CD4-positive, alpha-beta T cell treated with Interleukin-12 subunit alpha and Interleukin-12 subunit beta, for 1 hour (primary cell): ENCODE data around the gene PRKRA.
A peak's percentile ranks its signal among the peaks of the same experiment; 100 is the strongest.
"Not testable (repeated sequence)": the region's sequence is repeated elsewhere in the genome, so short reads cannot be mapped to it uniquely, and the experiment has no call there.

Experiments used
- DNase-seq: peaks from one replicate; pipeline ENCODE4 v3.0.0-alpha.2; 2020

PRKRA gene

DNA sequence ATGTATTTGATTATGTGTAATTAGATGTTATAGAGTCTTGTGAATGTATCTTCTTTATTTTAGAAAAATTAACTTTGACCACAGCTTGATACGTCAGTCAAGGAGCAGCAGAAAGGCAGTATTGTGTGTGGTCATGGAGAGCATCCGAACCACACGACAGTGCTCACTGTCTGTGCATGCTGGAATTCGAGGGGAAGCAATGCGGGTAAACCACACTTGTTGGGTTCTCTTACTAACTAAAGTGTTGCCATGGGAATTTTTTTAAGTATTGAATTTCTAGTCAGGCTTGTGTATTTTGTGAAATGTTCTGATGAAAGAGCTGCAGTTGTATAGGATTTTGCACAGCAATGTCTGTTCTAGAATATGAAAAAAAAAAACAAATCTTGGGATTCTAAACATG is 5.0 kb upstream of the PRKRA start:
- DNase-seq = no peak

DNA sequence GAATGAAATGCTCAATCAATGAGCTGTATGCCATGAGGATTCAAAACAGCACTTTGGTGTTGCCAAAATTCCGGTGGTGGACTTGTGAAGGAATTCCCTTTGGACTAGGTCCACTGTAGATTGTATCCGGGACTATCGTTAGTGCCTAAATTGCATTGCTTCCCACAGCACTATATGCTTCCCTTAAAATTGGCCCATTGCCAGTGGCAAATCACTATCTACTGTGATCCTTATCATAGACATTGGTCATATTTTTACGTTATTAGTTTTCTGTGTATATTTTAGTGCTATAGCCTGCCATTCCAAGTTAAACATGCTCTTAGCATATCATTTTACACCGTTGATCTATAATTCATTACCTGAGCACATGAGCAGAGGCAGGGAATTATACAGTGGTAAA is 1.9 kb upstream of the PRKRA start:
- no peak for DNase-seq

DNA sequence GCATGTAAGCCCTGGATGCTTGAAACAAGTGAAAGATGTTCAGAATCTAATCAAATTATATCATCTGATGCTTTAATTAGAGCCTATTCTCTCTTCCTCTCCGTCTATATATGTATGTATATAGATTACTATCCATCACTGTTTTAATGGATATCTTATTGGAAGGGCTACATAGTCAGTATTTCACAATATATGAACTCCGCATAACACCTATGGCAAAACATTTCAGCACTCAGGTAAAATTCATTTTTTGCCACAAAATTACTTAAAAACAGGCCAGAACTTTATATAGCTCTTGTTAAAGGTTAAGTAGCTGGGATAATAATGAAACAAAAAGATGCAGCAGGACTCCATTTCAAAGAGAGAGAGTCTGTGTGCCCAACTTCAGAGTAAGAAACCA is 1.4 kb upstream of the PRKRA start:
- no peak for DNase-seq

DNA sequence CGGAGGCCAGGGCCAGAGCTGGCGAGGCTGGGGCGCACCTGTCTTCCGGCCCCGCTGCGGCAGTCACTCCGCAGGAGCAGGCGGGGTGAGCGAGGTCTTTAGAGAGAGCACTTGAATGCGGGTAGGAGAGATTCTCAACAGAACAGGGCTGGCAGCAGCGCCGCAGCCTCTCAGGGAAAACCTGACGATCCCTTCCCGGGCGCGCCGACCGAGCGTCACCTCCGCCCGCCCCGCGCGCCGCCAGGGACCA is 526 bp downstream of the PRKRA start:
- DNase-seq = no peak

DNA sequence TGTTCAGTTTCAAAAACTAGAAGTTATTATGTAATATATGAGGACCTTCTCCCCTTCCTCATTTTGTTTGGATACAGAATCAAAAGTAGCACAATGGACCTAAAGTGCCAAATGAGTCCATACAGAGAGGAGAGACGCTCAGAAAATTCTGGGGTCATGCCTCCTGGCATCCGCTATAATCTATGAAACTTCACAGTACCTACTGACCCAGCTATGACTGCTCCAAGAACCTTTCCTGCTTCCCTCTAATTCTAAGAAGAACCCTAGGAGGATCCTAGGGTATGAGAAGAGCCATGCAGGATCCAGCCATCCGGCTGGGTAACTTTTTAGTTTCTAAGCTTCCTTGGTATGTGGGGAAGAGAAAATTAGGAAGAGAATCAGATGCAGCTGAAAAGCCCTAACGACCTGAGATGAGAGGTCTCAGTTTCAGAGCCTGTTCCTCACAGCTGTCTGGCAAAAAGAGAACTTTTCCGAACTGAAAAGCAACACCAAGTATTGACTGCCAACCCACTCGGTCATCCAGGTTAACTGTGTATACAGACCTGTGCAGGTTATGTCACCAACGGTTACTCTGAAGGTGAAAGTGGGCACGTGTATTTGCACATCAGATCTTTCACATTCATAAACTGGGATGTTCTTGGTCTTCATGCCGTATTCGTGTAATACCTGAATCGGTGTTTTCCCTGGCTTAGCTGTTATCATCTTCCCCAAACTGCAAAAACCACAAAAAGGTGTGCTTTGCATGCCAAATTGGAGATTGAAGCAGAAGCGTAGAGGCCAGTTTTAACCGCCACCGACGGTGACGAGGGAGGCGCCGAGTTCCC is 1.1 kb downstream of the PRKRA start:
- DNase-seq = no peak

DNA sequence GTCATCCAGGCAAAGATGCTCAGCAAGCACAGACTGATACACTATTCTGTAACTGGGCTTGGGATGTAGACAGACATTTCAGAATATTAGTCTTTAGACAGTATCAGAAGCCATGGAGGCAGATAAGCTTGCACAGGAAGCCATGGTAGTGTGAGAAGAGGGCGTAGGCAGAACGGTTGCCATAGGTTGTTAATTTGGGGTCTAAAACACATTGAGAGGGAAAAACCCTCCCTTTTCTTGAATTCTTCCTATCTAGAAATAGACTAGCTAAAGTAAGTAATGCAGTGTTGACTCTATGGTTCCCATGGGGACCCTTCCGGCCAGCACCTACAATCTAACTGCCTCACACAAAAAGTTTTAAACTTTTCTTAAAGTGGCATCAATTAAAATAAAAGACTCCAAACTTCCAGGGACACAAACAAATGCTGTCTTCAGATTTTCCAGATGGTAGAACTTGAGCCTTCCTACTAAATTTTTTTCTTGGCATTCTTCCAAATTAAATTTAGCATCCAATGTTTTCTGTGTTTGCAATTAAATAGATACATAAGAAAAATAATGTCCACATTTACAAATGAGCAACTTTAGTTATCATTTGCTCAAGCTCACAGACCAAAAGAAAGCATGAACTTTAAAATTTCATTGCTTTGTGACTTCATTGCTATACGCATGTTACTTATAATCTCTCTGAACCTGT is 1.9 kb downstream of the PRKRA start:
- DNase-seq = peak; percentile 20

DNA sequence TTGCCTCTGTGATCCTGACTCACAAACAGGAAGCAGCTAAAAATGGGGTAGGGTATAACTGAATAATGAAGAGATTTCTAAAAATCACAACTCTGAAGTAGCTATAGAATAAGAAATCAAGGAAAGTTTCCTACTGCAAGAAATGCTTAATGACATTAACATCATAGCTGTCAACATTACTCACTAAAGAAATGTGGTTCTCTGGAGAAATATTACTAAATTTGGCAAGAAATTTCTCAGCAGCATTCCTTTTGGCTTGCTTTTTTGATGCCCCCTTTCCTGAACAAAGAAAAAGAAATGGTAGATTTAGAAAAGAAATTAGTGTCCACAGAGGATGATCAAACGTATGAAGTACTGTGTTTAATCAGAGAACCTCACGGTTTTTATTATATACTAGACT is 9.5 kb downstream of the PRKRA start:
- DNase-seq = no peak

DNA sequence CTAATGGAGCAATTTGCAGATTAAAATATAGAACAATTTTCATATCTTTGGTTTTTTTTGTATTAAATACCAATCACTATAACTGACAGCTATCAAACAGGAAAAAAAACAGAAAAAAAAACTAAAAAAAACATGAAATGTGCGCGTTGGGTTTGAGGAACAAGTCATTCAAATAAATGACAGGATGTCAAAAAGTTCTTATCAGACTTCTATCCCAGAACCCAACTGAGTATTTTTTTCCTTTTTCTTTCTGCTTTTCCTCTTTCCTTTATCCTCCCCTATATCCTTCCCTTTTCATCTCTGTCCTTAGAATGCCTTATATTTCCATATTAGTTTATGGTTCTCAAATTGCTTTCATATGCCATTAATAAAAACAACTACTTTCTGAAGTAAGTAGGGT is 14.3 kb downstream of the PRKRA start:
- DNase-seq = no peak

DNA sequence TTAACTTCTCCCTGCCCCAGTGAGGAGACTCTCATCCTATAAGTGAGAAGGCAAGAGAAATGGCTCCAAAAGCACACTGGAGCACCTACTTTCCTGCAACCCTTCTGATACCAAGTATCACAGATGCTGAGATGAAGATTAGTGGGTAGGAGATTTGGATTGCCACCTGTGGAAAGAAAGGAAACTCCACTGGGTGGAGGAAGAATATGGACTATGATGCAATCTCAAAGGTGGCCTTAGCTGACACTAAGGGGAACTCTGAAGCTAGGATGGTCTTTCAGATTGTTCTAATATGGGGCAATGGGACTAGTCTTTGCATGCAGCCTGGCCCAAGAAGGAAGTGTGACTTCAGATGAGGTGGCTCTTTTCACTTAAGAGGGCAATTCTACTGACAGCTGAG is 21.6 kb downstream of the PRKRA start:
- DNase-seq = no peak

DNA sequence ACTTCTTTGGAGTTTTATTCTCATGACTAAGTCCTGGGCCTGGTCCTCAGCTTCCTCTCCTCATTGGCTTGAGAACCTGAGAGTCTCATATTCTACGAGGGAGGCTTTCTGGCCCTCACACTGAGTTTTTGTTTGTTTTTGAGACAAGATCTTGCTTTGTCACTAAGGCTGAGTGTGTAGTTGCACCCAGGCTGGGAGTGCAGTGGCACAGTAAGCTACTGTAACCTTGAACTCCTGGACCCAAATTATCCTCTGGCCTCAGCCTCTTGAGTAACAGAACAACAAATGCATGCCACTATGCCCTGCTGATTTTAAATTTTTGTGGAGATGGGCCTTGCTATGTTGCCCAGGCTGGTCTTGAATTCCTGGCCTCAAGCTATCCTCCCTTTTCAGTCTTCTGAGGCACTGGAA is 22.6 kb downstream of the PRKRA start:
- no peak for DNase-seq

DNA sequence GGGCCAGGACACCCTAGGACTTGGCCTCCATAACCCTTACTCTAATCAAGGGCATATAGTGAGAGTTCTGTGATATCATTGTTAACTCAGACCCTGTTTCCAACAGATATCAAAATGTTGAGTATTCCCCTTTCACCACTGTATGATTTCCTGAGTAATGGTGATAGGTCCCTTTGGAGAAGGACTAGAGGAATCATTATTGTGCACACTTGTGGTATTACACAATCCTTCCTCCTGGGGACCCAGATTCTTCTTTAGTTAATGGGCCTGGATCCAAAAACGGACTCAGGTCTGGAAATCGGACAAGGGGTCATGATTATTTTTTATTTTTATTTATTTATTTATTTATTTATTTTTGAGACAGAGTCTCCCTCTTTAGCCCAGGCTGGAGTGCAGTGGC is 23.5 kb downstream of the PRKRA start:
- no peak for DNase-seq

DNA sequence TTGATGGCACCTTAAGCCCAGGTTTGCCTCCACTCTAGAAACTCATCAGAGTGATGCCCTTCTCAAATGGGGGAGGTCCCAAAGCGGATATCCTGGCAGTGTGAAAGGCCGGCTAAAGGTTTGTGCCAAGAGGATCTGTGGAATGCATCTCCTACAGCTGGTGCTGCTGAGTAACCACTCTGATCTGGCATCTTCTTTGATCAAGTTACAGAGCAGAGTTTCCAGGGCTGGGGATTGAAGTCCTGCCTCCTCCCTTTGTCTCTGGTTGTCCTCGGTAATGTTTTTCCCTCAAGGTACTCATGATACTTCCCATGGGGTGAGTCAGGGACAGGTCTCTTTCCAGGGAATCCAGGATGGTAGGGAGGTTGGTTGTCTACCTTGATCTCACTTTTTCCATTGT is 24.6 kb downstream of the PRKRA start:
- DNase-seq = no peak

DNA sequence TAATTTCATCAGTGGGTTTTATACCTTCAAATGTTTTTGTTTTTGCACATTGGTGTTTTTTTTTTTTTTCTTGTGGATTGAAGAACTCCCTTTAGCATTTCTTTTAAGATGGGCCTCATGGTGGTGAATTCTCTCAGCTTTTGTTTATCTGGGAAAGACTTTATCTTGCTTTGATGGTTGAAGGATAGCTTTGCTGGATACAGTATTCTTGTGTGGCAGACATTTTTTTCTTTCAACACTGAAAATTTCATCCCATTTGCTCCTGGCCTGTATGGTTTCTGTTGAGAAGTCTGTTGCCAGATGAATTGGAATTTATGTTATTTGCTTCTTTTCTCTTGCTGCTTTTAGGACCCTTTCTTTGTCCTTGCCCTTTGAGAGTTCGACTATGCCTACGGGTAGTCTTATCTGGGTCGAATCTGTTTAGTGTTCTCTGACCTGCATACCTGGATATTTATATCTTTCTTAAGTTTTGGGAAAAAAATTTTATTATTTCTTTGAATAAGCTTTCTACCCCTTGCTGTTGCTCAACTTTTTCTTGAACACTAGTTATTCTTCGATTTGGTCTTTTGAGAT is 25.6 kb downstream of the PRKRA start:
- no peak for DNase-seq

DNA sequence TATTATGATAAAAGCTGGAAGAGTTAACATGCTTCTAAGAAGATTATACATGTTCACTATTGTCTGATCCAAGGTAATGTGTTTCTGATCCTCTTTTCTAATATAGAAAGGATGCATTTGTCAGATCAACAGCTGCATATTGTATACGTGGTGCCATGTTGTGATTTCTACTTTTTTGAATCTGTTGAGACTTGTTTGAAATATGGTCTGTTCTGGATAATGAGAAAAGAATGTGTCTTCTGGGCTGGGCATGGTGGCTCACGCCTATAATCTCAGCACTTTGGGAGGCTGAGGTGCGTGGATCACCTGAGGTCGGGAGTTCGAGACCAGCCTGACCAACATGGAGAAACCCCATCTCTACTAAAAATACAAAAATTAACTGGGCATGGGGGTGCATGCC is 27.2 kb downstream of the PRKRA start:
- DNase-seq = not testable (repeated sequence)

DNA sequence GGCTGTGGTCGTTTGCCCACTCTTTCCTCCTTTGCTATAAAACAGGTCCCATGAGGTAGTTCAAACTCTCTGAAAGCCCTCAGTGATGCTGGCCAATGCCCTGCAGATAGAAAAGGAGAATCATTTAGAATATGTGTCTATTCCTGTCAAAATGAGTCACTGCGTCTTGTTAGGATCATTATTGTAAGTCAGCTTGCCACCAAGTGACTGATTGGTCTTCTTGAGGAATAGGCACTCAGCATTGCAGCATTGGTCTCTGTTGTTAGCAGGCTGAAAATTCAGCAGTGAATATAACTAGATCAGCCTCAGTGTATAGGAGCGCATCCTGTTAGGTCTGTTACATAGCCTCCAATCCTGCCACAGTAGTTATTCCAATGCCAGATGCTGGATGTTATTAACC is 28.9 kb downstream of the PRKRA start:
- no peak for DNase-seq

DNA sequence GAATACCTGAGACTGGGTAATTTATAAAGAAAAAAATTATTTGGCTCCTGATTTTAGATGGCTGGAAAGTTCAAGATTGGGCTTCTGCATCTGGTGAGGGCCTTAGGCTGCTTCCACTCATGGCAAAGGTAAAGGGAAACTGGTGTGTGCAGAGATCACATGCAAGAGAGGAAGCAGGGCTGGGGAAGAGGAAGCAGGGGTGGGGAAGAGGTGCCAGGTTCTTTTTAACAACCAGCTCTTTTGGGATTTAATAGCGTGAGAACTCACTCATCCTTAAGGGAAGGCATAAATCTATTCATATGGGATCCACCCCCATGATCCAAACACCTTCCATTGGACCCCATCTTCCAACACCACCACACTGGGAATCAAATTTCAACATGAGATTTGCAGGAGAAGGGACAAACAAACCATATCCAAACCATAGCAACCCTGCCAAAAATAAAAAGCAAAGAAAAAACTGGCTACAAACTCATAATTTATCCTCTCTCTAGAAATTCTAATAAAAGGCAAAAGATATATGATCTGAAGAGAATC is 30.4 kb downstream of the PRKRA start:
- no peak for DNase-seq

DNA sequence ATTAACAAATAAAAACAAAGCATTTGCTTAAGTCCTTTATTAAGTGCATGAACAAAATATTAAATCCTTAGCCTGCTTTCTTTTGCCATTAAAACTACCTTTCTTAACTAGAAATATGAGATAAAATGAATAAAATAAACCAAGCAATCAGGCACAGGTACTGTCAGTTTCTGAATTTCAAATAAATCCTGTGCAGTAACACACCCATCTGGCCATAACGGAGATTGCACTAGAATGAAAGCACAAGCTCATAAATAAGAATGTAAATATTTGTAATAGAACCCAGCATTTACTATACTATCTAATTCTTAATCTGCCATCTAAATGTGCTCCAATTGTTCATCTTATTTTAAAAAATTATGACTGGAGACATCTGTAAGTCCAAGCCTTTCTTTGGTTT is 31.9 kb downstream of the PRKRA start:
- no peak for DNase-seq

DNA sequence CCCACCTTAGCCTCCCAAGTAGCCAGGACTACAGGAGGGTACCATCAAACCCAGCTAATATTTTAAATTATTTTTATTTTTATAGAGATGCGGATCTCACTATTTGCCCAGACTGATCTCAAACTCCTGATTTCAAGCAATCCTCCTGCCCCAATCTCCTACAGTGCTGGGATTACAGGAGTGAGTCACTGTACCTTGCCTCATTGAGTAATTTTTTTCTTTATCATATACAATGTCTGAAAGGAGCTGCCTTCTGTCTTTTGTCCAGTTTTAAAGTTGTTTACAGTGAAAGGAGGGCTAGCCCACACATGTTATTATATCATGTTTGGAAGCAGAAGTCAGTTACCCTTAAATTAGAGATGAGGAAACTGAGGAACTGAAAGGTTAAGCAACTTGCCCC is 32.5 kb downstream of the PRKRA start:
- DNase-seq = no peak

DNA sequence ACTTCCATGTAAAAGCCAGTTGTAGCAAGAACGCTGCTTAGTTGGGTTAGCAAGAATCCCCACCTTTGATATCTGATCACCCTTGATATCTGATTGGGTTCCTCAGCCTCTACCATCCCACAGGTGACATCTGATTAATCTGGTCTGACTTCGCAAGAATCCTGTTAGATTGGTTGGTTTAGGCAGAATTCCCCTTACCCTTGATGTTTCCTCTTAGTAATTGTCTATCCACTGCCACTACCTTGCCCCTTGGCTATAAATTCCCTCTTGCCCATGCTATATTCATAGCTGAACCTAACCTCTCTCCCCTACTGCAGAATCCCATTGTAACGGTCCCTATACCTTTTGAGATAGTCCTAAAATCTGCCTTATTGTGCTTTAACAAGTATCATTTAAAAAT is 33.1 kb downstream of the PRKRA start:
- no peak for DNase-seq

DNA sequence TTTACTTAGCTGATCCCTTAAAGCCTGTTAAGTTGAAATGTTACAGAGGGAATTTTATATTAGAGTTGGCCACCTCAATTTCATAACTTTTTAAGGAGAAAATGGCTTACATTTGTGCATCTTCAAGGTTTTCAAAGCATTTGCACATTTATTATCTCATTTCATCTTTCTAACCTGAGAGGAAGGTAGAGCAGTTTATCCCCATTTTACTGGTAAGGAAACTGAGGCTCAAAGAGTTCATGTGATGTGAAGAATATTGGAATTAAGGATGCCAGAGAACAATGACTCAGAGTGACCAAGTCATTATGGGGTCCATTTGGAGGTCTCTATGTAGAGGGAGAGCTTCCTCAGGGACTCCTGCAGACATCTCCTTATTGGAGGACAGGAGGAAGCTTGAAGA is 35.0 kb downstream of the PRKRA start:
- DNase-seq = no peak

DNA sequence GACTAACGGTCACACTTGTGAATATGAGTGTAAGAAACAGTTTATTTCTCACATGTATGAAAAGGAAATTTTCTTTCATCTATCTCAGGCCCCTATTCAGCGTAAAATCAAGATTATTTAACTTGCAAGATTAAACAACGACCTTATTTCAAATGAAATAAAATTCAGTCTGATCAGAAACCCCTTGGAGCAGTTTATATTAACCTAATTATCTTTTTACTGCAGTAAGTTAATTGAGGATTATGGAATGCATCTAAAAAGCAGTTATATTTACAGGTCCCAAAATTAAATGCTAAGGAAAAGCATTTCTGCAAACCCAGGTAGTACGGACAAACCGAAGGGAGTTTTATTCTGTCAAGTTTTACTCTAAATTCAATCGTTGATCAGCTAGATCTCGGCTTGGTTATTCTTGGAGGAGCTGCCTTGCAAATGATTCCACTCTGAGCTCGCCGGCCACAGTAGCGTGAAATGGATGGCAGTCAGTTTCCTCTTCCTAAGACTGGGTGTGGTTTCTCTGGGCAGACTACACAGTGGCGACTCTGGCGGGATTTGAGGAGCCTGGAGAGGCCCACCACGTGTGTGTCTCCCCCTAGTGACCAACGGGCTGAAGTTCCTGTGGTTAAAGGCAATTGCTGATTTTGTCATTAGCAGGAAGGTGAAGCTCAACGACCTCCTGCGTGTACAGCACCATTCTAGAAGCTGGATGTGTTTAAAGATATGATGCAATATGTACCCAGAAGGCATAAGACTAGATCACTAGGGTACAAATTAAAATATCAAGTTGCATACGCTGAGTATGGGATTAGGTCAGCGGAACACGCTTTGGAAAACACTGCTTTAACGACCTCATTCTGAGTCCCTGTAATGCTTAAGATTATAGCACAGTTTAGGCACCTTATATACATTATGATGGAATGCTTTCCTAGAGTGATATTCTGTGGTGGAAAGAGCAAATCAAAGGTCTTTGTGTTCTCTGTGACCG is 36.4 kb downstream of the PRKRA start:
- peak; percentile 82 for DNase-seq

DNA sequence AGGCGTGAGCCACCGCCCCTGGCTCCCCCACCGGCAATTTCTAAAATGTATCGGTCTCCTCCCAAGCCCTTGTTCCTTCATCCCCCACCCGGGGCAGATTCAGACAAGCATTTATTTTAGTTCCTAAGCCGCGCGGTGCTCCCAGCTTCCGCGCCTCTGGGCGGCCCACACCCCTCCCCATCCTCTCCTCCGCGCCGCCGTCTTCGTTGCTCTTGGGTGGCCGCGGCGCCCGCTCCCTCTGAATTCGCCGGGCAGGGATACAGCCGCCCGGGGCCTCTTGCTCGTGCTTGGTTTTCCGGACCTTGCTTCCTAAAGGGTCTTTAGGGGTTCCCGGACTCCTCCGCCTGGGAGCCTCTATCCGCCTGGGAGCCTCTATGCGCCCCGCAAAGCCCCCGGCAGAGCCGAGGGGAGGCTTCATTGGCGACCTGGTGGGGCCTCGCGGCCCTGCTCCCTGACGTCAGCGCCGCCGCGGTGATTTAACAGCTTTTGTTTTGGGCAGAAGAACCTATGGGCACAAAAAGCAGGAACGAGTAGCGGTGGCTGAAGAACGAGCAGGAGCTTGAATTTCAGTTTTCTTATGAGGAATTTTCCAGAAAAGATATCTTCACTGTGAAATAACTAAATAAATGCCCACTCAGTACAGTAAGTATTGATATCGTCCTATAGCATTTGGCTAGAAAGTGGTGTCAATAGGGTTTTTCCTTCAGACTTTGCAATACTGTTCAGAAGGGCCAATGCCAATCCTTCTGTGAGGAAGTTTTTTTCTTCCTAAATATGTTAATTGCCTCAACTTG is 37.3 kb downstream of the PRKRA start:
- peak; percentile 73 for DNase-seq
